K562 (cell line): ENCODE data around the gene CCR8. TPM values are rescaled to one million over a fixed set of nuclear protein-coding genes. Genes with fewer than 3 reads are reported as not detected.

Source experiments
- ATAC-seq: fragments of 200-7000 bp; cut with Tn5 transposase; 3 replicates; pipeline ENCODE4 v1.9.1; 2020; ENCODE audit warnings: moderate library complexity
- BruUV-seq: library from RNA; stranded (reverse); fragments of 400-500 nt; replicated peaks from 2 replicates; lab custom pipeline; 2021; lab: Mats Ljungman, UMichigan
- CTCF ChIA-PET: fragments of 300-600 bp; formaldehyde crosslinking; extraction: SDS; loops from one replicate; lab custom pipeline; 2021; ENCODE audit warnings: low intra/inter-chr PET ratio; lab: Yijun Ruan, JAX
- POLR2A ChIA-PET: fragments of 300-600, 350-650 bp; sonication (Branson Sonifier 250); formaldehyde crosslinking; extraction: SDS; loops from one replicate; lab custom pipeline; 2021; ENCODE audit warnings: antibody characterized with exemption, inconsistent platforms; lab: Yijun Ruan, JAX
- DNase-seq, 4 experiments: peaks; one replicate each; pipeline versions ENCODE4 v3.0.0 to v3.0.0-alpha.2; 2011 to 2018; ENCODE audit warnings: low spot score in 3 of 4, mixed read lengths in 3 of 4; ENCODE audit errors: extremely low read depth in 1 of 4
- FAIRE-seq: peaks from 2 replicates; lab custom pipeline; 2011; peaks lifted over from hg19 to GRCh38; lab: Jason Lieb, UNC
- H2AFZ ChIP-seq: 2 replicates; pipeline ENCODE4 v1.6.0; 2011; ENCODE audit warnings: low read depth, low read length, control low read depth, inconsistent platforms
- H3K27ac ChIP-seq: fragments of 200-600 bp; 3 replicates; pipeline ENCODE4 v1.8.0; 2011; ENCODE audit warnings: low read depth, mild to moderate bottlenecking, control low read depth, inconsistent platforms, low read length, moderate library complexity, mixed read lengths; ENCODE audit errors: extremely low read depth
- H3K27me3 ChIP-seq, 2 experiments: fragments of 300-600 bp in 1 of 2; 2 replicates in 1 of 2; 3 replicates in 1 of 2; pipeline versions ENCODE4 v1.6.0 to v1.8.0; 2011; ENCODE audit warnings: inconsistent platforms in 2 of 2, low read length in 2 of 2, mild to moderate bottlenecking in 1 of 2, mixed read lengths in 1 of 2, moderate library complexity in 1 of 2; ENCODE audit not compliant: control insufficient read depth in 2 of 2, insufficient read depth in 2 of 2
- H3K36me3 ChIP-seq: fragments of 300-600 bp; 3 replicates; pipeline ENCODE4 v1.8.0; 2011; ENCODE audit warnings: mild to moderate bottlenecking, low read length, inconsistent platforms; ENCODE audit not compliant: control insufficient read depth, insufficient read depth
- H3K4me1 ChIP-seq, 2 experiments: fragments of 200-600 bp in 1 of 2; replicated peaks in 1 of 2; 2 replicates in 1 of 2; 3 replicates in 1 of 2; pipeline versions ENCODE4 v1.5.1 to v1.8.0; 2011; ENCODE audit warnings: inconsistent platforms in 2 of 2, low read length in 2 of 2, mild to moderate bottlenecking in 1 of 2, mixed read lengths in 1 of 2, moderate library complexity in 1 of 2; ENCODE audit not compliant: control insufficient read depth in 2 of 2, insufficient read depth in 2 of 2
- H3K4me2 ChIP-seq: 2 replicates; pipeline ENCODE4 v1.6.1; 2011; ENCODE audit warnings: low read length, control low read depth, inconsistent platforms, mixed read lengths; ENCODE audit not compliant: insufficient read depth
- H3K4me3 ChIP-seq: fragments of 200-600 bp; sonication (generic), shearing (Covaris generic); 2 replicates; pipeline ENCODE4 v1.5.1; 2016; ENCODE audit warnings: control low read depth, inconsistent platforms
- H3K79me2 ChIP-seq: fragments of 200-600 bp; 3 replicates; pipeline ENCODE4 v1.8.0; 2011; ENCODE audit warnings: low read length, inconsistent platforms; ENCODE audit not compliant: control insufficient read depth, insufficient read depth
- H3K9ac ChIP-seq, 2 experiments: 2 replicates each; pipeline versions ENCODE4 v1.6.0 to v1.6.1; 2011; ENCODE audit warnings: low read depth in 2 of 2, low read length in 2 of 2, control low read depth in 1 of 2, inconsistent platforms in 1 of 2, mild to moderate bottlenecking in 1 of 2, mixed read lengths in 1 of 2; ENCODE audit not compliant: insufficient read depth in 1 of 2
- H3K9me1 ChIP-seq: one replicate; pipeline ENCODE4 v1.6.0; 2011; ENCODE audit warnings: inconsistent platforms, mild to moderate bottlenecking, low read length, moderate library complexity; ENCODE audit not compliant: control insufficient read depth, insufficient read depth
- H3K9me3 ChIP-seq: replicated peaks from 2 replicates; pipeline ENCODE4 v1.5.1; 2011; ENCODE audit warnings: low read depth, low read length, inconsistent platforms; ENCODE audit not compliant: control insufficient read depth, insufficient read depth
- H4K20me1 ChIP-seq: replicated peaks from 2 replicates; pipeline ENCODE4 v1.6.1; 2011; ENCODE audit warnings: low read length, inconsistent platforms, mixed read lengths; ENCODE audit not compliant: control insufficient read depth, insufficient read depth
- MYNN ChIP-seq, 2 experiments: sonication (generic); formaldehyde crosslinking in 1 of 2; IDR thresholded peaks; 2 replicates each; pipeline versions ENCODE4 v1.5.0 to v1.6.1; 2016 to 2020; ENCODE audit warnings: antibody characterized with exemption in 1 of 2, missing genetic modification reagents in 1 of 2
- PPARD ChIP-seq: fragments of 250-450 bp; sonication (Bioruptor Pico); IDR thresholded peaks from 2 replicates; pipeline ENCODE4 v1.8.0; 2022; ENCODE audit warnings: inconsistent platforms, mild to moderate bottlenecking, moderate library complexity
- SIX5 ChIP-seq, 2 experiments: IDR thresholded peaks; 2 replicates each; pipeline ENCODE4 v1.6.1; 2011; ENCODE audit warnings: low read length in 2 of 2, borderline replicate concordance in 1 of 2, low read depth in 1 of 2, mild to moderate bottlenecking in 1 of 2, moderate library complexity in 1 of 2; ENCODE audit not compliant: insufficient read depth in 1 of 2
- ZNF212 ChIP-seq: fragments of 450-650 bp; formaldehyde crosslinking; IDR thresholded peaks from 2 replicates; pipeline ENCODE4 v1.4.0; 2020; ENCODE audit warnings: mild to moderate bottlenecking
- WGBS: fragments of 100-300 bp; shearing (Covaris generic); methylation state at CpG from one replicate; pipeline ENCODE4 v1.1.6; 2016; ENCODE audit warnings: low coverage, mixed read lengths; ENCODE audit not compliant: insufficient coverage; ENCODE audit errors: missing lambda C conversion rate; 5-methylcytosine and 5-hydroxymethylcytosine counted together
- in situ Hi-C: fragments of 300-500 bp; cut with MboI; formaldehyde crosslinking; loops from 4 replicates; pipeline ENCODE4 v1.15.0; 2018; ENCODE audit warnings: inconsistent platforms, mixed read lengths
- intact Hi-C: fragments of 100-400 bp; cut with micrococcal nuclease; formaldehyde crosslinking; loops from 2 replicates; pipeline ENCODE4 v1.14.2; 2022
- polyA plus RNA-seq, 8 experiments: library from polyadenylated mRNA; depleted of rRNA in 4 of 8; stranded (reverse) in 5 of 8; unstranded in 3 of 8; fragments of >200 nt; fragmentation: Nextera tagmentation in 2 of 8; fragmentation: Illumina TruSeq in 1 of 8; extraction: Ambion mirVana in 2 of 8; extraction: Trizol in 1 of 8; gene quantifications; 2 replicates each; pipeline versions ENCODE4 v1.2.1 to v1.2.3, GENCODE V29; 2011 to 2014; ENCODE audit warnings: inconsistent platforms in 1 of 8, missing spikeins in 1 of 8
- total RNA-seq, 7 experiments: library from RNA; depleted of rRNA in 6 of 7; stranded (reverse); fragments of >200 nt in 6 of 7; fragmentation: Illumina TruSeq in 2 of 7; extraction: Trizol in 2 of 7; gene quantifications; 2 replicates each; pipeline versions ENCODE4 v1.2.1 to v1.2.3, GENCODE V29; 2011 to 2021; ENCODE audit warnings: low replicate concordance in 1 of 7
- TF ChIP-seq, protein P1 (sequence below): sonication (generic); formaldehyde crosslinking; IDR thresholded peaks from 2 replicates; pipeline ENCODE4 v1.8.0; 2022; ENCODE audit warnings: missing genetic modification reagents, mild to moderate bottlenecking, borderline replicate concordance
- TF ChIP-seq, protein P2 (sequence below): sonication (generic); IDR thresholded peaks from 2 replicates; pipeline ENCODE4 v1.6.1; 2016

Gene CCR8
- total and polyA plus RNA-seq, 9 of the 15 experiments (the other 6 are each of a cell fraction or from before 2014, with no cell fraction given): not detected

DNA sequence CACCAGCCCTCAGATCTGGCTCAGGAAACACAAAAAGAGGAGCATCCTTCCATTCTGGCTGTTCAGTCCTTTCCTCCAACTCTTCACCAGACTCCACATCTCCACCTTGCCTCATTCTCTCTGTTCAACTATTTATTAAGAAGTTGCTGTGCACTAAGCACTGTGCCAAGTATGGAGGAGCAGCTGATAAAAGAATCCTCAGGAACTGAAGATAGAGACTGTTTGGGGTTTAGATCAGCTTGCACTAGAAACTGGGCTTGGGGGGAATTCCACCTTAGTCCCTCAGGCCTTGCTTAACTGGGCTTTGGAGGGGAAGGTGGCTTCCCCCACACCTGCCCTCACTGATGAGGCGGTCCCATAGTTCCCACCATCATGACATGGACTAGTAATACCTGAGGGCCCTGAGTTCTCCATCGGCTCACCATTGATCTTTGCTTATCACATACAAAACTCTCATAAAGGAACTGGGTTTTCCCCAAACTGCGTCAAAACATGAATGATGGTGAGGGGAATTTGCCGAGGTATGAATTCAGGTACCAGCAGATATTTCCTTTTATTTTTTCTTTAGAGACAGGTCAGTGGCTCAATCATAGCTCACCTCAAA lies 1.7 kb upstream of the CCR8 start:
- Histone ChIP-seq H3K9ac (no peak overlapping the region), H3K27ac (no peak overlapping the region), H2AFZ (no peak overlapping the region), H3K4me3 (no peak overlapping the region), H3K4me2 (no peak overlapping the region), H3K27me3 (peaks cover 5% of the 10 kb centered on the region in 2 experiments; a peak in 2 of 5 replicates), H3K79me2 (no peaks in the 10 kb centered on the region), H3K36me3 (no peaks in the 10 kb centered on the region), H4K20me1 (no peaks in the 10 kb centered on the region), H3K9me3 (no peaks in the 10 kb centered on the region), H3K4me1 (peaks cover 0 to 14% of the 10 kb centered on the region in 2 experiments; a peak in 3 of 5 replicates), H3K9me1 (no peaks in the 10 kb centered on the region)
- in situ Hi-C loops: no loop called here
- POLR2A ChIA-PET: no interaction called here
- ATAC-seq: no peak
- WGBS: 9% methylated on average over 4 of the region's 4 CpGs
- CTCF ChIA-PET: no interaction called here
- TF ChIP-seq, protein P1, sequence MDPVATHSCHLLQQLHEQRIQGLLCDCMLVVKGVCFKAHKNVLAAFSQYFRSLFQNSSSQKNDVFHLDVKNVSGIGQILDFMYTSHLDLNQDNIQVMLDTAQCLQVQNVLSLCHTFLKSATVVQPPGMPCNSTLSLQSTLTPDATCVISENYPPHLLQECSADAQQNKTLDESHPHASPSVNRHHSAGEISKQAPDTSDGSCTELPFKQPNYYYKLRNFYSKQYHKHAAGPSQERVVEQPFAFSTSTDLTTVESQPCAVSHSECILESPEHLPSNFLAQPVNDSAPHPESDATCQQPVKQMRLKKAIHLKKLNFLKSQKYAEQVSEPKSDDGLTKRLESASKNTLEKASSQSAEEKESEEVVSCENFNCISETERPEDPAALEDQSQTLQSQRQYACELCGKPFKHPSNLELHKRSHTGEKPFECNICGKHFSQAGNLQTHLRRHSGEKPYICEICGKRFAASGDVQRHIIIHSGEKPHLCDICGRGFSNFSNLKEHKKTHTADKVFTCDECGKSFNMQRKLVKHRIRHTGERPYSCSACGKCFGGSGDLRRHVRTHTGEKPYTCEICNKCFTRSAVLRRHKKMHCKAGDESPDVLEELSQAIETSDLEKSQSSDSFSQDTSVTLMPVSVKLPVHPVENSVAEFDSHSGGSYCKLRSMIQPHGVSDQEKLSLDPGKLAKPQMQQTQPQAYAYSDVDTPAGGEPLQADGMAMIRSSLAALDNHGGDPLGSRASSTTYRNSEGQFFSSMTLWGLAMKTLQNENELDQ (CRISPR knock-in tag): no peak
- TF ChIP-seq MYNN (IDR thresholded peaks at IDR 0.05) (no peak), MYNN (CRISPR knock-in tag; IDR thresholded peaks at IDR 0.05) (no peak), SIX5 (IDR thresholded peaks at IDR 0.05; ENCODE audit: borderline replicate concordance in 1 of 2, insufficient read depth in 1 of 2, low read depth in 1 of 2, low read length in 2 of 2) (no peak), ZNF212 (CRISPR knock-in tag) (no peak), PPARD (CRISPR knock-in tag) (no peak)
- TF ChIP-seq, protein P2, sequence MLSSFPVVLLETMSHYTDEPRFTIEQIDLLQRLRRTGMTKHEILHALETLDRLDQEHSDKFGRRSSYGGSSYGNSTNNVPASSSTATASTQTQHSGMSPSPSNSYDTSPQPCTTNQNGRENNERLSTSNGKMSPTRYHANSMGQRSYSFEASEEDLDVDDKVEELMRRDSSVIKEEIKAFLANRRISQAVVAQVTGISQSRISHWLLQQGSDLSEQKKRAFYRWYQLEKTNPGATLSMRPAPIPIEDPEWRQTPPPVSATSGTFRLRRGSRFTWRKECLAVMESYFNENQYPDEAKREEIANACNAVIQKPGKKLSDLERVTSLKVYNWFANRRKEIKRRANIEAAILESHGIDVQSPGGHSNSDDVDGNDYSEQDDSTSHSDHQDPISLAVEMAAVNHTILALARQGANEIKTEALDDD: no peak
- DNase-seq: no peak
- BruUV-seq: no TSS peak
- intact Hi-C loops: no loop called here
- no peak for FAIRE-seq
